DOHH2 (cell line): ENCODE data around the gene PPIB.

Experiments
- CTCF ChIP-seq: fragments of 200-600 bp; sonication (generic); IDR thresholded peaks from one replicate; pipeline ENCODE4 v1.5.1; 2014; ENCODE audit warnings: antibody characterized with exemption, mild to moderate bottlenecking, low read depth, low read length; ENCODE audit not compliant: poor library complexity, severe bottlenecking
- EZH2phosphoT487 ChIP-seq: fragments of 200-600 bp; sonication (generic); IDR thresholded peaks from 2 replicates; pipeline ENCODE4 v1.6.1; 2017; ENCODE audit warnings: borderline replicate concordance, mild to moderate bottlenecking, antibody characterized with exemption, low read length, moderate library complexity, mixed read lengths

GRCh38 chr15:64136347-64136746, 26.5 kb downstream of the PPIB start:
- TF ChIP-seq CTCF = no peak
- no peak for TF ChIP-seq EZH2phosphoT487
